ENCODE results near the gene STRN4. TPM values are rescaled to one million over a fixed set of nuclear protein-coding genes. Genes with fewer than 3 reads are reported as not detected.
A peak's percentile ranks its signal among the peaks of the same experiment; 100 is the strongest.

STRN4 gene
- polyA plus RNA-seq, 1 of the 3 experiments (the other 2 are of a cell fraction): 92.8 TPM

GRCh38 chr19:46691948-46692347 lies 54.3 kb downstream of the STRN4 start:
- no peaks in the 10 kb centered on the region for H4K20me1 ChIP-seq (ENCODE audit: insufficient read depth)
- ChIA-PET POLR2A (no interaction called here), CTCF (interaction anchor here (1.0 to 2.3 kb wide), 4 partner anchors 12 to 78 kb away, joined by 3 to 17 read pairs (median 4); no protein-coding TSS in a partner anchor)
- no peaks in the 10 kb centered on the region for H3K27me3 ChIP-seq (ENCODE audit: insufficient read depth)
- H3K36me3 ChIP-seq (replicated peaks in 1 of 2; ENCODE audit: control insufficient read depth in 1 of 2, insufficient read depth in 2 of 2, low read length in 1 of 2): peaks cover 54 to 55% of the 10 kb centered on the region in 2 experiments
- H3K27ac ChIP-seq (ENCODE audit: low read depth in 2 of 2, low read length in 1 of 2): no peak overlapping the region
- no peak overlapping the region for H2AFZ ChIP-seq (ENCODE audit: low read depth)
- H3K9ac ChIP-seq: no peak overlapping the region
- no peaks in the 10 kb centered on the region for H3K4me1 ChIP-seq (ENCODE audit: control insufficient read depth in 1 of 2, insufficient read depth in 2 of 2, low read depth in 1 of 2, low read length in 1 of 2)
- H3K9me3 ChIP-seq: no peaks in the 10 kb centered on the region
- no peaks in the 10 kb centered on the region for H3F3A ChIP-seq (replicated peaks; ENCODE audit: insufficient read depth)
- H3K9me2 ChIP-seq: no peaks in the 10 kb centered on the region
- WGBS (ENCODE audit: low lambda C conversion rate): 90% methylated on average over 2 of the region's 2 CpGs
- no peaks in the 10 kb centered on the region for H3K79me2 ChIP-seq (ENCODE audit: insufficient read depth)
- H3K4me2 ChIP-seq: no peak overlapping the region
- no peak overlapping the region for H3K4me3 ChIP-seq (ENCODE audit: low read depth in 2 of 2, low read length in 1 of 2)
- TF ChIP-seq MAX (IDR thresholded peaks at IDR 0.05; ENCODE audit: low read depth): no peak
- no peak for DNase-seq

- no peaks in the 10 kb centered on the region for H3K9me2 ChIP-seq
- DNase-seq: peak; percentile 24
- peaks cover 49 to 52% of the 10 kb centered on the region in 2 experiments for H3K36me3 ChIP-seq (replicated peaks in 1 of 2; ENCODE audit: control insufficient read depth in 1 of 2, insufficient read depth in 2 of 2, low read length in 1 of 2)
- no peak for TF ChIP-seq GABPA (IDR thresholded peaks at IDR 0.05; ENCODE audit: low read depth)
- TF ChIP-seq USF2 (IDR thresholded peaks at IDR 0.05; ENCODE audit: borderline replicate concordance, low read depth, low read length): no peak
- no peak for TF ChIP-seq ELF1 (IDR thresholded peaks at IDR 0.05)
- TF ChIP-seq FOXJ3 (CRISPR knock-in tag; IDR thresholded peaks at IDR 0.05): no peak
- TF ChIP-seq NFIC (IDR thresholded peaks at IDR 0.05; ENCODE audit: borderline replicate concordance): no peak
- TF ChIP-seq RFX5 (IDR thresholded peaks at IDR 0.05; ENCODE audit: low read length): no peak
- no peak for TF ChIP-seq MEF2A (IDR thresholded peaks at IDR 0.05; ENCODE audit: borderline replicate concordance, low read depth)
- no peak for TF ChIP-seq YY1 (IDR thresholded peaks at IDR 0.05; ENCODE audit: low read depth)
- no peak for TF ChIP-seq NRF1 (IDR thresholded peaks at IDR 0.05; ENCODE audit: low read depth, low read length)
- TF ChIP-seq TAF1 (IDR thresholded peaks at IDR 0.05; ENCODE audit: borderline replicate concordance, low read depth, low read length): no peak
- TF ChIP-seq RCOR1 (IDR thresholded peaks at IDR 0.05; ENCODE audit: low read length): no peak
- TF ChIP-seq FOSL2 (IDR thresholded peaks at IDR 0.05; ENCODE audit: borderline replicate concordance, low read depth): no peak
- TF ChIP-seq CTCF (IDR thresholded peaks at IDR 0.05): no peak
- TF ChIP-seq POLR2AphosphoS5 (IDR thresholded peaks at IDR 0.05; ENCODE audit: low read depth, low read length): no peak
- TF ChIP-seq IRF3 (IDR thresholded peaks at IDR 0.05; ENCODE audit: low read depth, low read length): no peak
- H3K9me3 ChIP-seq: no peaks in the 10 kb centered on the region
- no peak overlapping the region for H3K4me2 ChIP-seq
- no peaks in the 10 kb centered on the region for H4K20me1 ChIP-seq (ENCODE audit: insufficient read depth)
- no peak overlapping the region for H3K4me3 ChIP-seq (ENCODE audit: low read depth in 2 of 2, low read length in 1 of 2)
- H3K27ac ChIP-seq (ENCODE audit: low read depth in 2 of 2, low read length in 1 of 2): no peak overlapping the region
- no peaks in the 10 kb centered on the region for H3F3A ChIP-seq (replicated peaks; ENCODE audit: insufficient read depth)
- no peaks in the 10 kb centered on the region for H3K79me2 ChIP-seq (ENCODE audit: insufficient read depth)
- ChIA-PET POLR2A (no interaction called here), CTCF (interaction anchor here (1.0 to 2.3 kb wide), 4 partner anchors 13 to 77 kb away, joined by 3 to 17 read pairs (median 3); no protein-coding TSS in a partner anchor)
- no peaks in the 10 kb centered on the region for H3K27me3 ChIP-seq (ENCODE audit: insufficient read depth)
- no peak overlapping the region for H2AFZ ChIP-seq (ENCODE audit: low read depth)
- no peak overlapping the region for H3K9ac ChIP-seq
- H3K4me1 ChIP-seq (ENCODE audit: control insufficient read depth in 1 of 2, insufficient read depth in 2 of 2, low read depth in 1 of 2, low read length in 1 of 2): no peaks in the 10 kb centered on the region
- 50% methylated on average over 2 of the region's 2 CpGs for WGBS (ENCODE audit: low lambda C conversion rate)
Measured at GRCh38 chr19:46691104-46691503, 55.1 kb downstream of the STRN4 start.
